Measurements from ENCODE around the gene IGSF3.
"Not testable (repeated sequence)": the region's sequence is repeated elsewhere in the genome, so short reads cannot be mapped to it uniquely, and the experiment has no call there.

The IGSF3 gene

DNA sequence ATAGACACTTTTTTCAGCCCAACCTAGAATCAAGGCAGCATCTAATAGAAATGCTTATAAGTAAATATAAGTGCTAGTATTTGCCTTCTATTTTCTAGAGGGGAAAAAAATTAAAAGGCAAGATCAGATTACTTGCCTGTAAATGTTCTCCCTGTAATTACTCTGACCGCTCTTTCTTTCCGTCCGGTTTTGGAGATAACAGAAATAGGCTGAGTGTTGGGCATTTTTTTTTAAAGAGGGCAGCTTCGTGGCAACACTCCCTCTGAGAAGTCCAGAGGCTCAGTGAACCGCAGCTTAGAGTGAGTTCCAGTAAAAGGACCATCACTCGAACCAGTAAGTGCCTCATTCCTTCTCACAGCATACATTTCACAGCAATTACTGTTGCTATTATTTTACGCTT, 40.6 kb downstream of the IGSF3 start:
- DNase-seq = not testable (repeated sequence)

DNA sequence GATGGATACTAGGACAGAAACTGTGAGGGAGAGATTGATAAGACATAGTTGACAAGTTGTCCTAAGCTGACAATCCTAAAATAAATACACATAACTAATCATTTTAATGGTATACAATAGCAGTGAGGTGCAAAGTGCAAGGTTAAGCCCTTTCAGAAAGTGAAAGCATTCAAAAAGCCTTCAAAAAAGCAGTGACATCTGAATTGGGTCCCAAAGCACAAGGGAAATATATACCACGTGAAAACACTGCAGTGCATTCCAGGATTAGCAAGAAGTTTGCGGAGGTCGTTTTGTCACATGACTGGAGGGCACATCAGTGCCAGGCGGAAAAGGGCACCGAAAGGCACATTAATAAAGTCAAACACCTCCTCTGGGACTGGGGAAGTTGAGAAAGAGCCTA, 42.4 kb downstream of the IGSF3 start:
- DNase-seq = not testable (repeated sequence)

DNA sequence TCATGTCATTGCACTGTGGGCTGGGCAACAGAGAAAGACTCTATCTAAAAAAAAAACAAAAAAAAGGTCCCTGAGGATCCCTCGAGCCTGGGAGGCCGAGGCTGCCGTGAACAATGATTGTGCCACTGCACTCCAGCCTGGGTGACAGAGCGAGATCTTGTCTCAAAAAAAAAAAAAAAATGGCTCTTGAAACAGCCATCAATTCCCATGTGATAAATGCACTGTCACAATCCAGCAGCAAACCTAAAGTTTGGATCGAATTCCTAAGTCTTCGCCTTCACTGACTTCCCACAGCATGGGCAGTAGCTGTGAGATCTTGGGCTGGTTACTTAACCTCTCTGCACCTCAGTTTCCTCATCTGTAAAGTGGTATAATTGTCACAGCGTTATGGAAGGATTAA, 43.5 kb downstream of the IGSF3 start:
- DNase-seq = no peak

DNA sequence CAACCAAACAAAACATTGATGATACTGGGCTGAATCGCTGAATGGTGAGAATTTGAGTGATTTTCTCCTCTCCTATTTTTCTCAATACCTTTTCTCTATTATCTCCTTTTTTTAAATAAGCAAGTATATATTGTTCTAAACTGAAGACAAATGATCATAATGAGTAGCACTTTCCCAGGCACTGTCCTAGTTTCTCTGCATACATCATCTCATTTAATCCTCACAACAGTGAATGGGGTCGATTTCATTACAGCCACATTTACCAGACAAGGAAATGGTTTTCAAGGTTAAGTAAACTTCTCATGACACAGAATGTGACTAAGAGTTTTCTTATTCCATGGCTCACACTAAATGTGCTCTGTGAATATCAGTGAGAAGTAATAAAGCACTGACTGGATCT, 45.0 kb downstream of the IGSF3 start:
- not testable (repeated sequence) for DNase-seq

DNA sequence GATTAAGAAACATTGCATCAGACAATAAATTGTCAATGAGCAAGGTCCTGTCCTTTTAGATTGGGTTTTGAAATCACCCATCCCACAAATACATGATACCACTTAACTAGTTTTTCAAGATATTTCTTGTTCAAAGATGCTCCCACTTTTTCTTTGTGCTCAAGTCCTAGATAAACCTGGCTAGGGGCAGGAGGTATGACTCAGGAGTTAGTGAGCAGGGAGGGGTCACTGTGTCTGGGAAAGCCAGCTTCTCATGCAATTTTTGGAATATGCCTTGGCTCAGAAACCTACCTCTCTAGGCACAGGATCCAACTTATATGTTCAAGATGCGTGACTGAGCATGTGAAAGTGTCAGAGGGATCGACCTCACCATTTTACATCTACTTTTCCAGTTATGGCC, 45.8 kb downstream of the IGSF3 start:
- not testable (repeated sequence) for DNase-seq

DNA sequence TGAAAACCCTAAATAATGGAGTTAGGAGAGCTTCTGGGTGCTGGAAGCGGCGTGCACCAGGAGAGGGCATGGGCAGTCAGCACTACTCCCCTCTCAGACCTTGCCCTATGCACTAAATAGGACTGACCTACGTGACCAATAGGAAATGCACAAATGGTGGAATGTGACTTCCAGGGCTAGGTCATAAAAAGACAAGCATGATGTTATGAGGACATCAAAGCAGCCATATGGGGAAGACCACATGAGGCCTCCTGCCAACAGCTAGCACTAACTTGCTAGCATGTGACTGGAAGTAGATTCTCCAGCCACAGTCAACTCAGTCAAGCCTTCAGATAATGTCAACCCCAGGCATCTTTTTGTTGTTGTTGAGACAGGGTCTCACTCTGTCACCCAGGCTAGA, 47.1 kb downstream of the IGSF3 start:
- not testable (repeated sequence) for DNase-seq

DNA sequence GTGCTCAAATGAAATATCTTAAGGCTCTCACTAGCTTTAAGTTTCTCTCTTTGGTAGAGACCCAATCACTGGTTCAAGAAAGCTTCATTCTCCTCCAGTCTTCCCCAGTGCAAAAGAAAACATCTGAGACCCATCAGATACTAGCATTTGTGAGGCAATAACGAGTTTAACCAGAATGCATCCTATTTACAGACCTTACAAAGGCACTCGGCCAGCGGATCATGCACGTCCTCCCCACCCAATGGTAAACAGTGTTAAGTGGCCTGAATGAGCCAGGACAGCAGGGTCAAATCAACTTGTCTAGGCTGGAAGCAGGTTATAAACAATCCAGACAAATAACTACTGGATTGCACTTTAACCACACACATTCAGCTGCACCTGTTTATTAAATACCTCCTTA, 48.4 kb downstream of the IGSF3 start:
- DNase-seq = not testable (repeated sequence)

DNA sequence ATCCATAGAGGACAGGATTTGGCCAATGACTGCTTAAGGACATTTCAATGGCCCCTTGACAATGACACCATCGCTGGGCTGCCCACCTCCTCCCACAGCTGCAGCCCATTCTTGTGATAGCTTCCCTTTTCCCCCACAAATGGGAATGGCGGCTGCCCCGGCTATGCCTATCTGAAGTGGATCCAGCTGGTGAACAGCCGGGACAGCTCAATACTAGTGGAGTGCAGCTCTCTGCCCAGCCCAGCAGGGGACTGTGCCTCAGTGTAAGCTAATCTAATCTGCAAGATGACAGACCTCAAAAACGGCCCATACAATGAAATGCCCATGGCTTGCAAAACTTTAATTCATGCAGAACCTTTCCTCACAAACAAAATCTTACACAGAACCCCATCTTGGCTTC, 49.7 kb downstream of the IGSF3 start:
- DNase-seq = not testable (repeated sequence)

DNA sequence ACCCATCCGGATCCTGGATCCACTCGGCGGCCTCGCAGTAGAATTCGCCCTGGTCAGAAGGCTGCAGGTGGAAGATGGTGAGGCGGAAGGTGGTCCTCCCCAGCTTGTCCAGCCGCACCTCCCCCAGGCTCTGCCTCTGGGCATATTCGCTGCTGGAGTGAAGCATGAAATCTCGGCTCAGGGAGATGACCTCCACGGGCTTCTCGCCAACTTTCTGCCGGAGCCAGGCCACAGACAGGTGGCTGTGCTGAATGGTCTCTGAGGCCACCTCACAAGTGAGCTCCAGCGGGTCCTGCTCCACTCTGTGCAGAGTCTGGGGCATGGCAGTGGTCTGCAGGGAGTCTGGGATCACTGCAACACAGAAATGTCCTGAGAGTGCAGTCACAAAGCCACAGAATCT, 53.7 kb downstream of the IGSF3 start:
- DNase-seq = not testable (repeated sequence)

DNA sequence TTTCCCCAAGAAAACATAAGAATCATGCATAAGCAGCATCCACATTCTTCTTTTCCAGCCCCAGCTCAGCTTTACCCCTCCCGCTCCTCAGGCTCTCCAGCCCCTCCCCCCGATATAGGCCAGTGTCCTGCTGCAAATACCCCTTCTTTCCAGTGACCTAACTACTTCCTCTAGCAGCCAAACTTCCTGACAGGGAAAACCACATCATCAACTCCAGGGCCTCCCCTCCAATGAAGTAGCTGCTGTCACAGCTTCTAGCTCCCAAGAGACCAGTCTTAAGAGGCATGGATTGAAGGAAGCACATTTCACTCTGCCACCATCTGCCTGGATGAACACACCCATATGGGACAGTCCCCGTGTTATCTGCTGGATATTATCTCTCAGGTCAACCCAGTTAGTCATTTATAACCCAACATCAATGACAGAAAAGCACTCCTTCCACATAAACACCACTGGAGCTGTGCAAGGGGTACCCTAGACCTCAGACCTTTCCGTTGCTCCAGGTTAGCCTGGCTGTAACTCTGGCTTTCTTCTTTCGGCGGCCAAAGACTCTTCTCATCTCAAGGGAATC, 57.6 kb downstream of the IGSF3 start:
- not testable (repeated sequence) for DNase-seq

DNA sequence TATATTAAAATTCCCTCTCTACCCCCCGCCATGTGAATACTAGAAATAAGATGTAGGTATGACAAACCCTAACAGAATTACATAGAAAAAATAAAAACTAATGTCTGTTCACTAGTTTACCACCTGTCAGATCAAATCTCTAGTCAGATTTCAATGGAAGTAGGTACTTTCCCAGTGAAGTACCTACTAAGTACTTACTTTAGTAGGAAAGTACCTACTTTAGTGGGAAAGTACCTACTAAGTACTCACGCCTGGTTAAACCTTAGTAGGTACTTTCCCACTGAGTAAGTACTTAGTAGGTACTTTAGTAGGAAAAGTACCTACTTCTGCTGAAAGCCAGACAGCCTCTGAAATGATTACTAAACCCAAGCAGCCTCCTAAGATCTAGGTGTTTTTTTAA, 58.7 kb downstream of the IGSF3 start:
- not testable (repeated sequence) for DNase-seq

DNA sequence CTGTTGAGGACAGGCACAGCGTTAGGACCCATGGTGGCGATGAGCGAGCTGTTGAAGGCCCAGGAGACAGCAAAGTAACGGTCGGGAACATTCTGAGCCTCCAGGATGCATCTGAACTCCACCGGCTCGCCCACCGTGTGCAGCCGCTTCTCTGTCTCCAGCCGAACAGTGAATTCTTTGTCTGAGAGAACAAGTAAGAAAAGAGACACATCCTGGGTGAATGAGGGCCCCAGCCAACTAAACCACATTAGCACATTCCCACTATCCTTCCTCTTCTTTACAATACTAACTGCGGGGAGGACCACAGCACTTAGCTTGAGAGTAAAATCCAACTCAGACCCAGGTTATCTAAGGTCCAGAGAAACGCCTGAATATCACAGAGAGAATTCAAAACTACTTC, 59.4 kb downstream of the IGSF3 start:
- not testable (repeated sequence) for DNase-seq

DNA sequence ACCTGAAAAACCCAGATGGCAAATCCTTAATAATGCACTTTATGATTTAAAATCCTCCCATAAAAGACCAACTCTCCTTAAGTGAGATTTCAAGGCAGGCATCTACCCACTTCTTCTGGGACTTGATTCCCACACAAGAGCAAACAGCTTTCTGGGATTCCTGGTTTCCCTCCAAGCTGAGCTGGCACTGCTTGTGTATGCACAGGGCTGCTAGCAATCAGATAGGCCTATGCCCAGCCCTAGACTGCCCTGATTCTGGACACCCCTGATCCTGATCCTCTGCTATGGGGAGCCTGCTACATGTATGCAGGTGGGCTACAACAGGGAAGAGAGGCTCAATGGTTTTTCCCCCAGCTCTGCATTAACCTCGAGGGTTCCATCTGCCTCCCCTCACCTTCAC, 60.1 kb downstream of the IGSF3 start:
- DNase-seq = not testable (repeated sequence)

DNA sequence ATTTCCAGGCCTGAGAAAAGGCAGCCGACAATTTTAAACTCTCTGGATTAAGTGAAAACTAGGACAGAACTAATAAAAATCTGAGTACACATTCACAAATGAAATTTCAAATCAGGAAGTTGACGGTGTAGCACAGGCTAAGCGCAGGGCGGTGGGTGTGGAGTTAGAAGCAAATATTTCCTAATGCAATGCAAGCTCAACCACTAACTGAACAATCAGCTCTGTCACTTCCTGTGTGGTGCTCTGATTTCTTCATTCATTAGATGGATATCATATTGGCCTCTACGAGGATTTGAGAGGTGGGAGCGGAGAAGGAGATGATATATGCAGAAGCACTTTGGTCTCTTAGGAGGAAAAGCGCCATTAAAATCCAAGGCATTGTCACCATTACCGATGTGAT, 61.5 kb downstream of the IGSF3 start:
- DNase-seq = peak; percentile 68 to 76

DNA sequence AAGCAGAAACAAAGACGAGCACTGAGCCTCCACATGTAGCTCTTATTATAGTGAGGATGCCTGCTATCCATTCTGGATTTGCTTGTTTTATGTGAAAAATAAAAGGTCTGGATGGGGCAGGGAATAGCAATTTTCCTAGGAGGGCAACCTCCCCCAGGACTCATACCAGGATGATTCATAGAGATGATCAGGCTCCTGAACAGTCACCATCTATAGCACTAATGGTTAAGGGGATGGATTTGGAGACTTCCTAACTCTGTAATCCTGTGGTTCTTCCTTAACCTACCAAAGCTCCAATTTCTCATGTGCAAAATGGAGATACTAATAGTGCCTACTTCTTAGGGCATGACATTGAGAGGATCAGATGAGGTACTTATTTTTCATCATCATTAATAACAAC, 62.2 kb downstream of the IGSF3 start:
- no peak for DNase-seq

DNA sequence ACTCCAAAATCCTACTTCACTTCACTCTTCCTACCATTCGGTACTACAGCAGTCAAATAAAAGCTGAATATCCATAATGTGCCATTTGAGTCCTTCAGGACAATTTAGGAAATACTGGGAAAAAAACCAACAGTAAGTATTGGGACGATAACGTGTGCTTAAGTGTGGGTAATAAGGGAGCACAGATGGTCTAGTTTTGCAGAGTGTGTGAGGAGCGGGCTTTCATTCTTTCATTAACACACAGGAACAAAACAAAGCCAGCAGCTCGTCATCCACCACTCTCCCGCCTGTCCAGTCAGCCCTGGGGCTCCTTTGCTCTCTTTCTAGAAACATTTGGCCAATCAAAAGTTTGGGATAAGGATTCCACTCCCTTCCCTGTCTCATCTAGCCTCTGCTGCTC, 63.1 kb downstream of the IGSF3 start:
- DNase-seq = not testable (repeated sequence)

DNA sequence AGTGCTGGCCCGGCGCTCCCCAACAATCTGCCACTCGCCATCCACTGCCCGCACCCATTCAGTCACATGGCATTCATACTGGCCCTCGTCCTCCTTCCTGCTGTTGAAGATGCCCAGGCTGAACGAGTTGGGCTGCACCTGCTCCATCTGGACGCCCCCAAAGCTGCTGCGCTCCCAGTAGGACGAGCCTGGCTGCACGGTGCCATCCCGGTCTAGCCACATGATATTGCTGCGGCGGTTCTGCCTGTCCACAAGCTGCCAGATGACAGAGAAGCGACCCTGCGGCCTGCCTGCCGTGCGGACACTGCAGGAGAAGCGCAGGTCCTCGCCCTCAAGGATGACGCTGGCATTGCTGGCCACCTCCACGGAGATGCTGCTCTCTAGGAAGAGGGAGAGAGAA, 63.9 kb downstream of the IGSF3 start:
- not testable (repeated sequence) for DNase-seq

DNA sequence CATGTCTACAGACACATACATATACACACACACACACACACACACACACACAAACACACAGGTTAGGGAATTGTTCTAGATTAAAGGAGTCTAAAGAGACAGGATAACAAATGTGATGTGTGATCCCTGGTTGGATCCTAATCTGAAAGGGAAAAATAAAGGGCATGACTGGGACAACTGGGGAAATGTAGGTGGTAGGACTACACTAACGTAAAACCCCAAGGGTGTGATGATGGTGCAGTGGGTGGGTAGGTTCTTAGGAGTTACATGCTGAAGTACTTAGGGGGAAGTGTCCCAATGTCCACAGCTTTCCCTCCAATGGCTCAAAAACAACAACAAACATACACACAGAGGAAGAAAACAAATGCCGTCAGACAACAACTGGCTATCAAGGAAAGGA, 68.2 kb downstream of the IGSF3 start:
- not testable (repeated sequence) for DNase-seq

DNA sequence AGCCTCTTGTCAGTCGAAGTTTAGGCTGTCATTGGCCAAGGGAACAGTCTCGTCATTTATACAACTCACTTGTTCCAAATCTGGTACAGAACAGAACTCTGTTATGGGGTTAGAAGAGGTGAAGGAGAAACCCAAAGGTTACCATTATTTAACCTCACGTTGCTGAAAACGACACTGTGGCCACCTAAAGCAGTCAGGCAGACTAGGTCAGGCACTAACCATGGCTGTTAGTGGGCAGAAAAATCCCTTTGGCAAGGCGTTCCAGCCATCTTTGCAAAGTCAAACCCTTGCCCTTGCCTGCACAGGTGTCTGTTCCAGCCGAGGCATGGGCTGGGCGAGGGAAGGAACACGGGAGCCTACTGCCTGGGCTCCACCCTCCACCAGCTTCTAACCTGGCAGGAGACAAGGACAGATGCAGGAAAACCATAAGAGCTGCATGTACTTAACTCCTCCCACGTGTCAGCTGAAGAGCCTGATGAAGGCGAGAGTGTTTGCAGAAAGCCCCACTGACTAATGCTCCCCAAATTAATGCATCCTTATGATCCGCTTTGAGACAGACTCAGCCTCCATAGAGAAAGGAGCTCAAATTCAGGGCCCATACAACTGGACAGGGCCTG, 69.0 kb downstream of the IGSF3 start:
- not testable (repeated sequence) for DNase-seq

DNA sequence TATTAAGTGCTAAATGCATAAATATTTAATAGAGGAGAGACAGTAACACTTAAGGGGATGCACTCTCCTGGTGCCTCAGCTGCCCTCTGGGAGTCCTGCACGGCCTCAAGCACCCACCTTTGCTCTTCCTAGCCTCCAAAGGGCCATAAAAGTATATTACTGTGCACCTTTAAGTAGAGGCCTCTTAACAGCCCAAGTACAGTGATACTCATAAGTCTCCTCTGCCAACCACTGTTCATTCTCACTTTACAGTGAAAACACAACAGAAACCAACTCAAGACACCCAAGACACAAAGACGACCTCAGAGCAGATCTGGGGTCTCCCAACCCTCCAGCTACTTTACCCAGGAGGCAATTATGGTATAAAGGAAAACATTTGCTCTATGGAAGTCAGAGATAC, 70.1 kb downstream of the IGSF3 start:
- not testable (repeated sequence) for DNase-seq

DNA sequence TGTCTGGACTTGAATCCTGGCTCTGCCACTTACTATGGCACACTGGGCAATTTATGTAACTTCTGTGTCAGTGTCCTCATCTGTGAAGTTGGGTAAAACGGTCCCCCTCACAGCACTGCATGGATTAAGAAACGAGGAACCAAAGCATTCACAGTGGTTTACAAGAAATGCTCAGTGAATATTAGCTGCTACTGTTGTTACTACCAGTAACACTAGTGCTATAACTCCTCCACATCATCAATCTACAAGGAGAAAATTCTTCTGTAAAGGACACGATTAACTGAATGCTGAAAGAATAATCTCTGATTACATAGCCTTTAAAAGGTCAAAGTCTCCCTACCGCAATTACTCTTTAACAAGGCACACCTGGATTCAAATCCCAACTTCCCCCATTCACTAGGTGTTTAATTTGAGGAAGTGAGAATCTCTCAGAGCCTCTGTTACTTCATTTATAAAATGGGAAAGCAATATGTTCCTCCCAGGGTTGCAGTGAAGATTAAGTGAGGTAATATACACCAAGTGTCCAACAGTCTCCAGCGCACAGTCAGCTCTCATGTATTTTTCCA, 70.7 kb downstream of the IGSF3 start:
- DNase-seq = not testable (repeated sequence)

DNA sequence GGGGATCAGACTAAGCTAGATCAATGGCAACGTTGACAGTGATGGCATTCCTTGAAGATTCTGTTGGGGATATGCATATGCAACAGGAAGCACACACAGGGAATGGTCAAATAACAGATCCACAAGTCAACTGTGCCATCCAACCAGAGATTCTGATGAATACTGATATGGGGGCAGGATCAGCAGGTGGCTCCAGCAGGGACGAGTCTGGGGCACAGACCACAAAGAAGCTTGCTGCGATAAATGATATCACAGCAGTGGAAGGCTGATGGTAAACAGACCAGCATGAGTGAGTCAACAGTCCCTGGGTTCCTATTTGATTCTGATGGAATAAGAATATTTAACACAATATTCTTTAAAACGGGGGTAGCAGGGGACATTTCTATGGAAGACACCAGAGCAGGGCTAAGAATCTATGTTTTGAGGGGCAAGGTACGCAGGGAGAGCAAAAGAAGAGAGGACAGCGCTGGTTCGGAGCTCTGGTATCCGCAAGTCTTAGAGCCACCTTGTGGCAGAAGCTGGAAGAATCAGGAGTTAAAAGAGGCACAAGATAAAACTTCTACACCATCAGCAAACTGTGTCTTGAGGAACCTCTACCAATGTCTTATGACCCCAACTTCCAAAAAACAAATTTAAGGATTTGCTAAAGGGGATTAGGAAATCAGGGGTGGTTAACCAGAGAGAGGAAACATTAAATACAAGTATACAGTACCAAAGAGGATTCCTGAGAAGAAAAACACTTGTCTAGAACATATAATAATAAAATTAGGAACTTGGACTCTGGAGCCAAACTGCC, 71.4 kb downstream of the IGSF3 start:
- DNase-seq = not testable (repeated sequence)

DNA sequence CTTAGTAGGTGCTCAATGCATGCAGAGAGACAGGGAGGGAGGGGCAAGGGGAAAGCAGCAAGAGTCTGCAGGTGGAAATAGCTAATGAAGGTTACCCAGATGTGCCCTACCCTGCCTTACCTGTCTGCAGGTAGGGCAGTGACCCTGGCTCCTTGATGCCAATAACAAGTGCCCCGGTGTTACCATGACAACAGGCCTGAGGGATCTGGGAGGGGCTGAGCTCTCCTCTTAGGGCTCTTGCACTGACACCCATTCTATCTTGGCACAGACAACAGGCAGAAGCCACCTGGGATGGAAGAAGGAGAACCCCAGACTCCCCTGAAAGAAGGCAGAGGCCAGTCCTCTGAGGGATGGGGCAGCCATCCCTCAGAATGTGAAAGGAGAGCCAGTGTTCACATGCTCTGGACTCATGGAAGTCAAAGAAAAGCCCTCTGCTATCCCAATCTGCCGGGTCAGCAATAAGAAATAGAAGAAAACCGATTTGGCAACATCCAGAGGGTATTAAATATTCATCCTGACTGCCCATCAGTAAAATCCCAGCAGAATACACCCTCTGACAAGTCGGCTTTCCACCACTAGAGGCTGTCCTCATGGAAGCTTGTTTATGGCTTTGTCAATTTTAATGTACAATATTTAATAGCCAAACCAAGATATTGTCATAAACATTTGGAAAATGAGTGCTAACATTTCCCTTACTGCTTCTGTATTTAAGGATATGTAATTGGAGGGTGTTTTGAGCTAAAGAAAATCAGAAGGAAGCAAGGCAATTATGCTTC, 72.3 kb downstream of the IGSF3 start:
- not testable (repeated sequence) for DNase-seq
